ENCODE data around the gene MRPL37.

MRPL37 gene

GRCh38 chr1:54239631-54240031 lies 39.7 kb downstream of the MRPL37 start:
- DNase-seq, result no peak
- Histone ChIP-seq H3K4me3 (ENCODE audit: low read depth, low read length) (no peak overlapping the region), H3K27me3 (replicated peaks) (no peaks in the 10 kb centered on the region), H3K36me3 (replicated peaks) (peaks cover 12% of the 10 kb centered on the region), H3K27ac (no peak overlapping the region)
- no peak for TF ChIP-seq CTCF (IDR thresholded peaks at IDR 0.05; ENCODE audit: low read depth, low read length, missing control alignments)
- in situ Hi-C loops (cut with HindIII; ENCODE audit: low pct_ligation_motif_present, low sequenced_read_pairs), result no loop called here

- no peak for DNase-seq
- in situ Hi-C loops (cut with HindIII; ENCODE audit: low pct_ligation_motif_present, low sequenced_read_pairs), result no loop called here
- H3K4me3 ChIP-seq (ENCODE audit: low read depth, low read length), result no peak overlapping the region
- peaks cover 12% of the 10 kb centered on the region for H3K36me3 ChIP-seq (replicated peaks)
- H3K27me3 ChIP-seq (replicated peaks), result no peaks in the 10 kb centered on the region
- H3K27ac ChIP-seq, result no peak overlapping the region
- TF ChIP-seq CTCF (IDR thresholded peaks at IDR 0.05; ENCODE audit: low read depth, low read length, missing control alignments), result no peak
Observed at GRCh38 chr1:54240741-54241335, 40.9 kb downstream of the MRPL37 start.

GRCh38 chr1:54241364-54241763 lies 41.4 kb downstream of the MRPL37 start:
- no peak for DNase-seq
- peaks cover 11% of the 10 kb centered on the region for H3K36me3 ChIP-seq (replicated peaks)
- in situ Hi-C loops (cut with HindIII; ENCODE audit: low pct_ligation_motif_present, low sequenced_read_pairs), result no loop called here
- TF ChIP-seq CTCF (IDR thresholded peaks at IDR 0.05; ENCODE audit: low read depth, low read length, missing control alignments), result no peak
- no peak overlapping the region for H3K4me3 ChIP-seq (ENCODE audit: low read depth, low read length)
- H3K27ac ChIP-seq, result no peak overlapping the region
- H3K27me3 ChIP-seq (replicated peaks), result no peaks in the 10 kb centered on the region

GRCh38 chr1:54243022-54243421 lies 43.1 kb downstream of the MRPL37 start:
- no peak for TF ChIP-seq CTCF (IDR thresholded peaks at IDR 0.05; ENCODE audit: low read depth, low read length, missing control alignments)
- in situ Hi-C loops (cut with HindIII; ENCODE audit: low pct_ligation_motif_present, low sequenced_read_pairs), result no loop called here
- no peak for DNase-seq
- Histone ChIP-seq H3K27ac (no peak overlapping the region), H3K36me3 (replicated peaks) (peaks cover 2% of the 10 kb centered on the region), H3K4me3 (ENCODE audit: low read depth, low read length) (no peak overlapping the region), H3K27me3 (replicated peaks) (no peaks in the 10 kb centered on the region)

- Histone ChIP-seq H3K27ac (no peak overlapping the region), H3K36me3 (replicated peaks) (no peaks in the 10 kb centered on the region), H3K4me3 (ENCODE audit: low read depth, low read length) (no peak overlapping the region), H3K27me3 (replicated peaks) (no peaks in the 10 kb centered on the region)
- TF ChIP-seq CTCF (IDR thresholded peaks at IDR 0.05; ENCODE audit: low read depth, low read length, missing control alignments), result no peak
- DNase-seq, result no peak
- in situ Hi-C loops (cut with HindIII; ENCODE audit: low pct_ligation_motif_present, low sequenced_read_pairs), result no loop called here
Observed at GRCh38 chr1:54244655-54245054, 44.7 kb downstream of the MRPL37 start.

- no peak for TF ChIP-seq CTCF (IDR thresholded peaks at IDR 0.05; ENCODE audit: low read depth, low read length, missing control alignments)
Observed at GRCh38 chr1:54245501-54245900, 45.5 kb downstream of the MRPL37 start.

More at GRCh38 chr1:54245501-54245900, 45.5 kb downstream of the MRPL37 start:
- H3K36me3 ChIP-seq (replicated peaks), result no peaks in the 10 kb centered on the region
- H3K4me3 ChIP-seq (ENCODE audit: low read depth, low read length), result no peak overlapping the region
- in situ Hi-C loops (cut with HindIII; ENCODE audit: low pct_ligation_motif_present, low sequenced_read_pairs), result no loop called here
- DNase-seq, result no peak
- no peaks in the 10 kb centered on the region for H3K27me3 ChIP-seq (replicated peaks)
- H3K27ac ChIP-seq, result no peak overlapping the region
